M059J (cell line): ENCODE results near the gene C15orf62. TPM values are rescaled to one million over a fixed set of nuclear protein-coding genes. Genes with fewer than 3 reads are reported as not detected.

ENCODE experiments used
- DNase-seq: peaks from one replicate; pipeline ENCODE4 v3.0.0-alpha.2; 2012; ENCODE audit warnings: low read depth
- total RNA-seq: library from RNA; depleted of rRNA; stranded (reverse); fragments of >200 nt; shearing (Covaris generic); gene quantifications from 2 replicates; pipeline ENCODE4 v1.2.3, GENCODE V29; 2014; rRNA removed

The C15orf62 gene
- total RNA-seq, 1 experiment from 2014 or later, result 0.49 TPM

DNA sequence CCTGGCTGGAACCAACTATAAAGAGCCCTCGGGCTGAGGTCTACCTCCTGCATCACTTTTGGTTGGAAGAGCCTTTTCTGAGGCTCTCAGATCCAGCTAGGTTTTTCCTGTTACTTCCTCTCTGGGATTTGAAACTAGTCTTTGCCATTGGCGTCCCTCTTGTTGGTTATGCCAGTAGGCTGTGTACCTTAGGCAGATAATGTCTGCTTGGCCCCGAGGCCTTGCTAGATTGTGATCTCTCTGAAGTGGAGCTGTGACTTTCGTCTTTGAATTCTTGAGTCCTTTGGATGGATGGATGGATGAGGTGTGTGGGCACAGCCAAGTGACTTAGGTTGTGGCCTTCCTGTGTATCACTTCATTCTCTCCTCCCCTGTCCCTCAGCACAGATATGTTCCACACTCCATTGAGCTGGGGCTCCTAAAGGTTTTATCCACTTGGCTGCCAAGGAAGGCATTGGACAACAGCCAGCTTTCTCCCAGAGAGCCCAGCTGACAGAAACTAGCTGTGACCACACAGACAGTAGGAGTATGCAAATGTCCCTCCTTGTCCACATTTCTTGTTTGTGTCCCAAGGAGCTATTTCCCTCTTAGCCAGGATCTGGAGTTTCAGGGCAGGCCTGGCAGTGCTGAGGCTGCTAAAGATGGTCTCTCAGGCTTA, 45.4 kb downstream of the C15orf62 start:
- DNase-seq, result peak; percentile 48

GRCh38 chr15:40819048-40819447, 49.3 kb downstream of the C15orf62 start:
- no peak for DNase-seq

DNA sequence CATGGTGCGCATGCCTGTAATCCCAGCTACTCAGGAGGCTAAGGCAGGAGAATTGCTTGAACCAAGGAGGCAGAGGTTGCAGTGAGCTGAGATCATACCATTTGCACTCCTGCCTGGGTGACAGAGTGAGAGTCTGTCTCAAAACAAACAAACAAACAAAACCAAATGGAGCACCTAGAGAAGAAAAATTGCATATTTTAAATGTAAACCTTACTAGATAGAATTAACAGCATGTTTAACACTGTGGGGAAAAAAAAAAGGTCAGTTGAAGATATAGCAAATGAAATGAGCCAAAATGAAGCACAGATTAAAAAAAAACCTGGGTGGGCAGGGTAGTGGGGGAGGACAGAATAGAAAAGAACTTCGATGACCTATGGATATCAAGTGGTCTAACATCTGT, 51.4 kb downstream of the C15orf62 start:
- no peak for DNase-seq

Other genes with a start within 250 kb of the C15orf62 start
- gene CCDC32, start 204.9 kb upstream of the C15orf62 start, total RNA-seq, result 13.3 and 24.9 TPM in 2 replicates
- 9.4 and 11.0 TPM in 2 replicates for gene RPUSD2, start 200.7 kb upstream of the C15orf62 start, total RNA-seq
- gene KNL1, start 175.7 kb upstream of the C15orf62 start, total RNA-seq, result 32.1 and 33.9 TPM in 2 replicates
- gene RAD51, start 74.8 kb upstream of the C15orf62 start, total RNA-seq, result 7.7 and 10.5 TPM in 2 replicates
- gene RMDN3, start 14.7 kb upstream of the C15orf62 start, total RNA-seq, result 13.5 and 19.2 TPM in 2 replicates
- 42.0 and 45.9 TPM in 2 replicates for gene GCHFR, start 5.9 kb upstream of the C15orf62 start, total RNA-seq
- gene ZFYVE19, start 37.1 kb downstream of the C15orf62 start, total RNA-seq, result 45.9 and 60.7 TPM in 2 replicates
- 26.1 and 31.5 TPM in 2 replicates for gene DNAJC17, start 37.5 kb downstream of the C15orf62 start, total RNA-seq
- gene PPP1R14D, start 58.7 kb downstream of the C15orf62 start, total RNA-seq, result not detected in 2 replicates
- gene SPINT1, start 74.1 kb downstream of the C15orf62 start, total RNA-seq, result 8.3 and 15.5 TPM in 2 replicates
- 0.12 TPM in 1 of 2 replicates, not detected in the other for gene RHOV, start 104.3 kb downstream of the C15orf62 start, total RNA-seq
- 17.6 and 29.9 TPM in 2 replicates for gene VPS18, start 124.5 kb downstream of the C15orf62 start, total RNA-seq
- 0.10 TPM in 1 of 2 replicates, not detected in the other for gene DLL4, start 159.4 kb downstream of the C15orf62 start, total RNA-seq
- 2.6 and 7.4 TPM in 2 replicates for gene CHAC1, start 183.5 kb downstream of the C15orf62 start, total RNA-seq